Measurements from ENCODE around the gene ZSCAN21.

- TF ChIP-seq CTCF (IDR thresholded peaks at IDR 0.05) (no peak), POLR2AphosphoS5 (IDR thresholded peaks at IDR 0.05) (no peak), POLR2A (IDR thresholded peaks at IDR 0.05) (no peak)
These were observed 42.0 kb downstream of the ZSCAN21 start for GRCh38 chr7:100091411-100092181.
